HepG2 (cell line): ENCODE results near the gene SCYL1. TPM values are rescaled to one million over a fixed set of nuclear protein-coding genes. Genes with fewer than 3 reads are reported as not detected.
A peak's percentile ranks its signal among the peaks of the same experiment; 100 is the strongest.

Experiments used
- BRD4 ChIP-seq: sonication (generic); formaldehyde crosslinking; IDR thresholded peaks from 2 replicates; pipeline ENCODE4 v1.4.0; 2020; ENCODE audit warnings: missing genetic modification reagents
- EED ChIP-seq: sonication (generic); formaldehyde crosslinking; IDR thresholded peaks from 2 replicates; pipeline ENCODE4 v1.5.0; 2020; ENCODE audit warnings: mild to moderate bottlenecking, missing genetic modification reagents
- ETV6 ChIP-seq: sonication (generic); formaldehyde crosslinking; conservative IDR thresholded peaks from 2 replicates; pipeline ENCODE4 v1.4.0; 2020; ENCODE audit warnings: missing genetic modification reagents
- FOXM1 ChIP-seq: sonication (generic); formaldehyde crosslinking; IDR thresholded peaks from 2 replicates; pipeline ENCODE4 v1.5.0; 2020; ENCODE audit warnings: missing genetic modification reagents
- GABPA ChIP-seq, 2 experiments: IDR thresholded peaks; 2 replicates each; pipeline ENCODE4 v1.6.1; 2011 to 2016; ENCODE audit warnings: low read depth in 2 of 2, low read length in 1 of 2, missing biosample characterization in 1 of 2, missing genetic modification characterization in 1 of 2
- HNF1B ChIP-seq: sonication (generic); formaldehyde crosslinking; IDR thresholded peaks from 2 replicates; pipeline ENCODE4 v1.5.1; 2020; ENCODE audit warnings: mild to moderate bottlenecking, moderate library complexity, missing genetic modification reagents
- KDM3A ChIP-seq: IDR thresholded peaks from 2 replicates; pipeline ENCODE4 v1.6.1; 2018; ENCODE audit warnings: low read depth, missing compliant biosample characterization
- RCOR2 ChIP-seq: IDR thresholded peaks from 2 replicates; pipeline ENCODE4 v1.6.1; 2016; ENCODE audit warnings: missing biosample characterization, missing genetic modification reagents
- RELA ChIP-seq: sonication (generic); formaldehyde crosslinking; IDR thresholded peaks from 2 replicates; pipeline ENCODE4 v1.4.0; 2020; ENCODE audit warnings: missing genetic modification reagents
- TP53 ChIP-seq: sonication (generic); formaldehyde crosslinking; conservative IDR thresholded peaks from 2 replicates; pipeline ENCODE4 v1.4.0; 2020; ENCODE audit warnings: missing genetic modification reagents
- ZBTB44 ChIP-seq: sonication (generic); formaldehyde crosslinking; IDR thresholded peaks from 2 replicates; pipeline ENCODE4 v1.4.0; 2020; ENCODE audit warnings: missing genetic modification reagents
- ZNF121 ChIP-seq: sonication (generic); formaldehyde crosslinking; IDR thresholded peaks from 2 replicates; pipeline ENCODE4 v1.5.0; 2020; ENCODE audit warnings: mild to moderate bottlenecking, missing genetic modification reagents
- ZSCAN12 ChIP-seq: sonication (generic); formaldehyde crosslinking; IDR thresholded peaks from 2 replicates; pipeline ENCODE4 v1.9.0; 2021; ENCODE audit warnings: mild to moderate bottlenecking, missing genetic modification reagents
- ZSCAN29 ChIP-seq: sonication (generic); formaldehyde crosslinking; conservative IDR thresholded peaks from 2 replicates; pipeline ENCODE4 v1.4.0; 2020; ENCODE audit warnings: mild to moderate bottlenecking, missing genetic modification reagents
- polyA plus RNA-seq, 8 experiments: library from polyadenylated mRNA; depleted of rRNA in 3 of 8; stranded (reverse) in 7 of 8; unstranded in 1 of 8; fragments of >200 nt; fragmentation: Illumina TruSeq in 4 of 8; extraction: Trizol in 4 of 8; gene quantifications; 2 replicates each; pipeline versions ENCODE4 v1.2.1 to v1.2.3, GENCODE V29; 2011 to 2016; ENCODE audit warnings: low read depth in 4 of 8, missing spikeins in 1 of 8, mixed read lengths in 1 of 8; ENCODE audit not compliant: insufficient read depth in 1 of 8
- total RNA-seq, 5 experiments: library from RNA; depleted of rRNA; stranded (reverse); fragments of >200 nt; fragmentation: Illumina TruSeq; extraction: Trizol; gene quantifications; 2 replicates each; pipeline ENCODE4 v1.2.3, GENCODE V29; 2016; ENCODE audit warnings: low read depth in 1 of 5
- TF ChIP-seq, protein P1 (sequence below): sonication (generic); formaldehyde crosslinking; IDR thresholded peaks from 2 replicates; pipeline ENCODE4 v1.8.1; 2022; ENCODE audit warnings: low read depth, mild to moderate bottlenecking, missing genetic modification reagents
- TF ChIP-seq, protein P2 (sequence below): sonication (generic); formaldehyde crosslinking; IDR thresholded peaks from 2 replicates; pipeline ENCODE4 v1.4.0; 2020; ENCODE audit warnings: missing genetic modification reagents, borderline replicate concordance

SCYL1 gene
- total and polyA plus RNA-seq, 2 of the 13 experiments (the other 11 are each of a cell fraction or from before 2014, with no cell fraction given) = 65.9 to 103 TPM

GRCh38 chr11:65569973-65570918 is 45.4 kb downstream of the SCYL1 start, which contains the start of gene ZNRD2 (continued):
- no peak for TF ChIP-seq ZBTB44 (CRISPR knock-in tag)
- TF ChIP-seq BRD4 (CRISPR knock-in tag) = peak; percentile 53
- TF ChIP-seq EED (CRISPR knock-in tag) = no peak; the same call in 1 of the 2 replicates
- TF ChIP-seq, protein P1, sequence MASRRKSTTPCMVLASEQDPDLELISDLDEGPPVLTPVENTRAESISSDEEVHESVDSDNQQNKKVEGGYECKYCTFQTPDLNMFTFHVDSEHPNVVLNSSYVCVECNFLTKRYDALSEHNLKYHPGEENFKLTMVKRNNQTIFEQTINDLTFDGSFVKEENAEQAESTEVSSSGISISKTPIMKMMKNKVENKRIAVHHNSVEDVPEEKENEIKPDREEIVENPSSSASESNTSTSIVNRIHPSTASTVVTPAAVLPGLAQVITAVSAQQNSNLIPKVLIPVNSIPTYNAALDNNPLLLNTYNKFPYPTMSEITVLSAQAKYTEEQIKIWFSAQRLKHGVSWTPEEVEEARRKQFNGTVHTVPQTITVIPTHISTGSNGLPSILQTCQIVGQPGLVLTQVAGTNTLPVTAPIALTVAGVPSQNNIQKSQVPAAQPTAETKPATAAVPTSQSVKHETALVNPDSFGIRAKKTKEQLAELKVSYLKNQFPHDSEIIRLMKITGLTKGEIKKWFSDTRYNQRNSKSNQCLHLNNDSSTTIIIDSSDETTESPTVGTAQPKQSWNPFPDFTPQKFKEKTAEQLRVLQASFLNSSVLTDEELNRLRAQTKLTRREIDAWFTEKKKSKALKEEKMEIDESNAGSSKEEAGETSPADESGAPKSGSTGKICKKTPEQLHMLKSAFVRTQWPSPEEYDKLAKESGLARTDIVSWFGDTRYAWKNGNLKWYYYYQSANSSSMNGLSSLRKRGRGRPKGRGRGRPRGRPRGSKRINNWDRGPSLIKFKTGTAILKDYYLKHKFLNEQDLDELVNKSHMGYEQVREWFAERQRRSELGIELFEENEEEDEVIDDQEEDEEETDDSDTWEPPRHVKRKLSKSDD = no peak; the same call in 1 of the 2 replicates
- TF ChIP-seq RELA = peak; percentile 82; the same call in 1 of the 2 replicates
- TF ChIP-seq FOXM1 (CRISPR knock-in tag) = no peak
- no peak for TF ChIP-seq GABPA (IDR thresholded peaks at IDR 0.05; ENCODE audit: low read depth, low read length)
- peak; percentile 99 for TF ChIP-seq GABPA (CRISPR knock-in tag; IDR thresholded peaks at IDR 0.05; ENCODE audit: low read depth)
- peak; percentile 76 for TF ChIP-seq RCOR2 (CRISPR knock-in tag)
- TF ChIP-seq ETV6 (CRISPR knock-in tag) = no peak
- peak; percentile 98 for TF ChIP-seq HNF1B (CRISPR knock-in tag)
- peak; percentile 84 for TF ChIP-seq ZSCAN29
- TF ChIP-seq ZSCAN12 = no peak; the same call in 1 of the 2 replicates
- TF ChIP-seq, protein P2, sequence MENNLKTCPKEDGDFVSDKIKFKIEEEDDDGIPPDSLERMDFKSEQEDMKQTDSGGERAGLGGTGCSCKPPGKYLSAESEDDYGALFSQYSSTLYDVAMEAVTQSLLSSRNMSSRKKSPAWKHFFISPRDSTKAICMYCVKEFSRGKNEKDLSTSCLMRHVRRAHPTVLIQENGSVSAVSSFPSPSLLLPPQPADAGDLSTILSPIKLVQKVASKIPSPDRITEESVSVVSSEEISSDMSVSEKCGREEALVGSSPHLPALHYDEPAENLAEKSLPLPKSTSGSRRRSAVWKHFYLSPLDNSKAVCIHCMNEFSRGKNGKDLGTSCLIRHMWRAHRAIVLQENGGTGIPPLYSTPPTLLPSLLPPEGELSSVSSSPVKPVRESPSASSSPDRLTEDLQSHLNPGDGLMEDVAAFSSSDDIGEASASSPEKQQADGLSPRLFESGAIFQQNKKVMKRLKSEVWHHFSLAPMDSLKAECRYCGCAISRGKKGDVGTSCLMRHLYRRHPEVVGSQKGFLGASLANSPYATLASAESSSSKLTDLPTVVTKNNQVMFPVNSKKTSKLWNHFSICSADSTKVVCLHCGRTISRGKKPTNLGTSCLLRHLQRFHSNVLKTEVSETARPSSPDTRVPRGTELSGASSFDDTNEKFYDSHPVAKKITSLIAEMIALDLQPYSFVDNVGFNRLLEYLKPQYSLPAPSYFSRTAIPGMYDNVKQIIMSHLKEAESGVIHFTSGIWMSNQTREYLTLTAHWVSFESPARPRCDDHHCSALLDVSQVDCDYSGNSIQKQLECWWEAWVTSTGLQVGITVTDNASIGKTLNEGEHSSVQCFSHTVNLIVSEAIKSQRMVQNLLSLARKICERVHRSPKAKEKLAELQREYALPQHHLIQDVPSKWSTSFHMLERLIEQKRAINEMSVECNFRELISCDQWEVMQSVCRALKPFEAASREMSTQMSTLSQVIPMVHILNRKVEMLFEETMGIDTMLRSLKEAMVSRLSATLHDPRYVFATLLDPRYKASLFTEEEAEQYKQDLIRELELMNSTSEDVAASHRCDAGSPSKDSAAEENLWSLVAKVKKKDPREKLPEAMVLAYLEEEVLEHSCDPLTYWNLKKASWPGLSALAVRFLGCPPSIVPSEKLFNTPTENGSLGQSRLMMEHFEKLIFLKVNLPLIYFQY (CRISPR knock-in tag) = no peak
- no peak for TF ChIP-seq ZNF121
- TF ChIP-seq KDM3A (CRISPR knock-in tag) = peak; percentile 73; the same call in 1 of the 2 replicates
- 0 out of 2 replicates have a peak, but pooled peaks have one; percentile 34 for TF ChIP-seq TP53
